PFSK-1 (cell line): Measurements from ENCODE around the gene SLC15A5.

Source experiments
- FOXP2 ChIP-seq: optimal IDR thresholded peaks from 2 replicates; pipeline ENCODE3; 2011; ENCODE audit warnings: borderline replicate concordance, control low read depth, inconsistent platforms; ENCODE audit not compliant: insufficient read depth; ENCODE audit errors: extremely low read length, extremely low read depth
- POLR2AphosphoS5 ChIP-seq: IDR thresholded peaks from 2 replicates; pipeline ENCODE4 v1.6.1; 2012; ENCODE audit warnings: low read depth, mild to moderate bottlenecking, control low read depth, low read length, moderate library complexity
- REST ChIP-seq, 2 experiments: IDR thresholded peaks; 2 replicates each; pipeline versions ENCODE4 v1.6.1 to v1.8.0; 2011 to 2012; ENCODE audit warnings: low read depth in 2 of 2, low read length in 2 of 2, control low read depth in 1 of 2, inconsistent platforms in 1 of 2, mild to moderate bottlenecking in 1 of 2, moderate library complexity in 1 of 2; ENCODE audit not compliant: insufficient read depth in 1 of 2
- SIN3A ChIP-seq: IDR thresholded peaks from 2 replicates; pipeline ENCODE4 v1.6.1; 2012; ENCODE audit warnings: mild to moderate bottlenecking, low read length, moderate library complexity, borderline replicate concordance; ENCODE audit not compliant: insufficient read depth
- TAF1 ChIP-seq: IDR thresholded peaks from 2 replicates; pipeline ENCODE4 v1.6.1; 2012; ENCODE audit warnings: low read length, control low read depth, borderline replicate concordance; ENCODE audit not compliant: insufficient read depth

Gene SLC15A5

GRCh38 chr12:16159571-16159970 is 117.9 kb downstream of the SLC15A5 start:
- TF ChIP-seq POLR2AphosphoS5 (no peak), REST (IDR thresholded peaks at IDR 0.05; ENCODE audit: insufficient read depth in 1 of 2, low read depth in 2 of 2, low read length in 2 of 2) (no peak), TAF1 (no peak), FOXP2 (no peak), SIN3A (no peak)

- TF ChIP-seq SIN3A, result no peak
- no peak for TF ChIP-seq REST (IDR thresholded peaks at IDR 0.05; ENCODE audit: insufficient read depth in 1 of 2, low read depth in 2 of 2, low read length in 2 of 2)
- no peak for TF ChIP-seq TAF1
- TF ChIP-seq POLR2AphosphoS5, result no peak
- no peak for TF ChIP-seq FOXP2
These were observed 119.4 kb downstream of the SLC15A5 start for GRCh38 chr12:16158050-16158449.

- no peak for TF ChIP-seq TAF1
- no peak for TF ChIP-seq POLR2AphosphoS5
- no peak for TF ChIP-seq SIN3A
- no peak for TF ChIP-seq REST (IDR thresholded peaks at IDR 0.05; ENCODE audit: insufficient read depth in 1 of 2, low read depth in 2 of 2, low read length in 2 of 2)
- TF ChIP-seq FOXP2, result no peak
These were observed 121.5 kb downstream of the SLC15A5 start for GRCh38 chr12:16155938-16156337.

- TF ChIP-seq POLR2AphosphoS5 (no peak), TAF1 (no peak), REST (IDR thresholded peaks at IDR 0.05; ENCODE audit: insufficient read depth in 1 of 2, low read depth in 2 of 2, low read length in 2 of 2) (no peak), SIN3A (no peak), FOXP2 (no peak)
These were observed 122.5 kb downstream of the SLC15A5 start for GRCh38 chr12:16154990-16155389.
